Left forelimb (tissue), 1 donor: ENCODE measurements around the gene COL8A1.
"Not testable (repeated sequence)": the region's sequence is repeated elsewhere in the genome, so short reads cannot be mapped to it uniquely, and the experiment has no call there.

ENCODE experiments used
- DNase-seq: peaks from one replicate; pipeline ENCODE4 v3.0.0-alpha.2; 2018; ENCODE audit warnings: low spot score

The COL8A1 gene

GRCh38 chr3:99638167-99638948 lies at the start of gene COL8A1:
TSS of gene COL8A1 (plus strand) at chr3:99638594. CDS start at chr3:99790683, 152,089 bp downstream.
- DNase-seq = no peak

GRCh38 chr3:99589168-99589567 lies 49.2 kb upstream of the COL8A1 start:
- DNase-seq = not testable (repeated sequence)

- DNase-seq = no peak
Observed at GRCh38 chr3:99599894-99600293, 38.5 kb upstream of the COL8A1 start.

- DNase-seq = no peak
Observed at GRCh38 chr3:99601515-99601914, 36.9 kb upstream of the COL8A1 start.

GRCh38 chr3:99602183-99602582 lies 36.2 kb upstream of the COL8A1 start:
- DNase-seq = no peak

- no peak for DNase-seq
Observed at GRCh38 chr3:99607151-99607550, 31.2 kb upstream of the COL8A1 start.

- DNase-seq = no peak
Observed at GRCh38 chr3:99614768-99615167, 23.6 kb upstream of the COL8A1 start.

- no peak for DNase-seq
Observed at GRCh38 chr3:99620077-99620767, 18.2 kb upstream of the COL8A1 start.

GRCh38 chr3:99620976-99621375 lies 17.4 kb upstream of the COL8A1 start:
- DNase-seq = no peak

GRCh38 chr3:99624496-99625236 lies 13.7 kb upstream of the COL8A1 start:
- no peak for DNase-seq

- no peak for DNase-seq
Observed at GRCh38 chr3:99625237-99625622, 13.2 kb upstream of the COL8A1 start.

- DNase-seq = no peak
Observed at GRCh38 chr3:99625643-99626416, 12.6 kb upstream of the COL8A1 start.

- no peak for DNase-seq
Observed at GRCh38 chr3:99626417-99626788, 12.0 kb upstream of the COL8A1 start.

- DNase-seq = no peak
Observed at GRCh38 chr3:99627062-99627826, 11.2 kb upstream of the COL8A1 start.

- DNase-seq = no peak
Observed at GRCh38 chr3:99630815-99631214, 7.6 kb upstream of the COL8A1 start.

GRCh38 chr3:99633887-99634558 lies 4.4 kb upstream of the COL8A1 start:
- no peak for DNase-seq

GRCh38 chr3:99634881-99635280 lies 3.5 kb upstream of the COL8A1 start:
- no peak for DNase-seq

- DNase-seq = no peak
Observed at GRCh38 chr3:99635348-99635747, 3.0 kb upstream of the COL8A1 start.

- no peak for DNase-seq
Observed at GRCh38 chr3:99637016-99637367, 1.4 kb upstream of the COL8A1 start.

- DNase-seq = no peak
Observed at GRCh38 chr3:99637368-99638111, 854 bp upstream of the COL8A1 start.
